OCI-LY7 (cell line): ENCODE measurements around the gene BICRAL.

Experiments
- CTCF ChIP-seq: fragments of 200-600 bp; sonication (generic); conservative IDR thresholded peaks from 2 replicates; pipeline ENCODE4 v1.5.1; 2014; ENCODE audit warnings: mild to moderate bottlenecking, antibody characterized with exemption, low read length, moderate library complexity, mixed read lengths
- EZH2phosphoT487 ChIP-seq: fragments of 200-600 bp; sonication (generic); IDR thresholded peaks from 2 replicates; pipeline ENCODE4 v1.6.1; 2018; ENCODE audit warnings: low read depth, borderline replicate concordance, mild to moderate bottlenecking, mixed run types, antibody characterized with exemption, low read length, moderate library complexity, mixed read lengths

GRCh38 chr6:42740725-42741124, 41.1 kb upstream of the BICRAL start:
- TF ChIP-seq CTCF (no peak), EZH2phosphoT487 (no peak)
